ENCODE measurements around the gene RTKN2.

DNA sequence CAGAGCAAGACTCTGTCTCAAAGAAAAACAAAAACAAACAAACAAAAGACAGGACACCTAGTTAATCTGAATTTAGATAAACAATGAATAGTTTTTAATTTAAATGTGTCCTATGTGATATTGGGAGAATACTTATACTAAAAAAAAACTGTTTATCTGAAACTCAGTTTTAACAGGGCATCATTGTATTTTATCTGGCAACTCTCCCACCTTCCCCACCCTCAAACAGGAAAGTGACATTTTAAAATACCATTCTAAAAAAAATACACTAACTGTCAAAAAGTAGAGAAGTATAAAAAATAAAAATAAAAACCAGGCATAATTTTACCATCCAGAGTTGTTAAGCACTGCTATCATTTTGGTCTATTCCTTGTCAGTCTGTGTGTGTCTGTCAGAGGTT is 119.0 kb downstream of the RTKN2 start:
- TF ChIP-seq, protein P1, sequence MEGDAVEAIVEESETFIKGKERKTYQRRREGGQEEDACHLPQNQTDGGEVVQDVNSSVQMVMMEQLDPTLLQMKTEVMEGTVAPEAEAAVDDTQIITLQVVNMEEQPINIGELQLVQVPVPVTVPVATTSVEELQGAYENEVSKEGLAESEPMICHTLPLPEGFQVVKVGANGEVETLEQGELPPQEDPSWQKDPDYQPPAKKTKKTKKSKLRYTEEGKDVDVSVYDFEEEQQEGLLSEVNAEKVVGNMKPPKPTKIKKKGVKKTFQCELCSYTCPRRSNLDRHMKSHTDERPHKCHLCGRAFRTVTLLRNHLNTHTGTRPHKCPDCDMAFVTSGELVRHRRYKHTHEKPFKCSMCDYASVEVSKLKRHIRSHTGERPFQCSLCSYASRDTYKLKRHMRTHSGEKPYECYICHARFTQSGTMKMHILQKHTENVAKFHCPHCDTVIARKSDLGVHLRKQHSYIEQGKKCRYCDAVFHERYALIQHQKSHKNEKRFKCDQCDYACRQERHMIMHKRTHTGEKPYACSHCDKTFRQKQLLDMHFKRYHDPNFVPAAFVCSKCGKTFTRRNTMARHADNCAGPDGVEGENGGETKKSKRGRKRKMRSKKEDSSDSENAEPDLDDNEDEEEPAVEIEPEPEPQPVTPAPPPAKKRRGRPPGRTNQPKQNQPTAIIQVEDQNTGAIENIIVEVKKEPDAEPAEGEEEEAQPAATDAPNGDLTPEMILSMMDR (IDR thresholded peaks at IDR 0.05): no peak
- no peak for TF ChIP-seq POLR2A (IDR thresholded peaks at IDR 0.05)

All from esophagus squamous epithelium (tissue), 4 donors.